ENCODE results near the gene ARHGEF9. TPM values are rescaled to one million over a fixed set of nuclear protein-coding genes. Genes with fewer than 3 reads are reported as not detected.
"Not testable (repeated sequence)": the region's sequence is repeated elsewhere in the genome, so short reads cannot be mapped to it uniquely, and the experiment has no call there.

ARHGEF9 gene
- 10.9 TPM for polyA plus RNA-seq (2013, experiment 1 of 2; ENCODE audit: insufficient read length)
- 12.2 TPM for polyA plus RNA-seq (2013, experiment 2 of 2; ENCODE audit: insufficient read length)

DNA sequence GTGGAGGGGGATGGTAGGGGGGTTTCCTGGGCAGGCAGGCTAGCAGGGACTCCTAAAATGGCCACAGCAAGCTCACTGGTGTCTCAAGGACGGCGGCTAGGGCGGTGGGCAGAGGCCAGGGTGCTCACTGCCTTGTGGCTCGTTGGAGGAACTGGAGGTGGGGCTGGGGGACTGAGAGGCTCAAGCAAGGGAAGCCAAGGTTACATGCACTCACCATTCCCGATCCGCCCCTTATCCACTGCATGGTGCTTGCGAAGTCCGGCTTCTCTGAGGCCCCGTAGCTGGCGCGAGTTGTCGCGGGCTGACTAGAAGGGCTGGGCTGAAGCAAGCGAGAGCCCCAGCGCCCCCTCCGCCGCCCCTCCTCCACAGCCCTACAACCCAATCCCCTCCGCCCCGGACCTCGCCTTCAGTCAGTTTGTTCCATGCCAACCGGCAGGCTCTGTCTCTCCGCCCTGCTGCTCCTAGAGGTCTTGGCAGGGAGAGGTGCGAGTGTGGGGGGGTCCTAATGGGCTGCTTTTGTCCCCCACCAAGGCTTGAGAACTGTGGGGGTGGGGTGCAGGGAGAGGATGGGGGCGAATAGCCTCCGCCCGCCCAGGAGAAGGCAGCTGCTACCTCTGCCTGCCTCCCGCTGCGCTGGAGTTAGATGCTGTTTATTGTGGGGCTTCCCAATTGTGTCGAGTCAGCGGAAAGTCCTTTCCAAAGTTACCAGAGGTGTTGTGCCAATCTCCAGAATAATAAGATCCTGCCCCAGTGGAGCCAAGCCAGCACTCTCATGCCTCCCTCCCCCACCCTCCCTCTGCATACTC, at the start of gene ARHGEF9:
Gene ARHGEF9, minus strand, starts transcription at position 313 of the 806 bp plus-strand sequence. Its CDS starts 69 bp downstream, at position 244.
- peak; percentile 20 for DNase-seq

DNA sequence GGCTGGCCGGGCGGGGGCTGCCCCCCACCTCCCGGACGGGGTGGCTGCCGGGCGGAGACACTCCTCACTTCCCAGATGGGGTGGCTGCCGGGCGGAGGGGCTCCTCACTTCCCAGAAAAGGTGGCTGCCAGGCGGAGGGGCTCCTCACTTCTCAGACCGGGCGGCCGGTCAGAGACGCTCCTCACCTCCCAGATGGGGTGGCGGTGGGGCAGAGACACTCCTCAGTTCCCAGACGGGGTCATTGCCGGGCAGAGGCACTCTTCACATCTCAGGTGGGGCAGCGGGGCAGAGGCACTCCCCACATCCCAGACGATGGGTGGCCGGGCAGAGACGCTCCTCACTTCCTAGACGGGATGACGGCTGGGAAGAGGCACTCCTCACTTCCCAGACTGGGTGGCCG, 40.4 kb upstream of the ARHGEF9 start:
- DNase-seq: not testable (repeated sequence)

DNA sequence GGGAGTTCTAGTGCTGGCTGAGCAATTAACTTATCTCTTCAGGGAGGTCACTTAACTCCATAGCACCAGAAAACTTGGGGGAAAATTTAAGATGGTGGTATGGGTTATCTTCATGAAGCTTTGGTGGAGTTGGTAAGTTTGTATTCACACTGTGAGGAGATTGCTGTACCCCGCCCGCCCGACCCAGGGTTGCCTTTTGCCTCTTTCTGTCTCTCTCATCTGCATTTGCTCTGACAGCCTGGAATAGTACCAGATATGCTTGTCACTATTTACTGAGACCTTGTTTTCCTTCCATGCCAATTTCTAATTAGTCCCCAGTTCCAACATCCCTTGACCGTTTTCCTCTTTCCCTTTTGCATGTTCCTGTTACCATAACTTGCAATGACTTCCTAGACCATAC, 33.1 kb upstream of the ARHGEF9 start:
- DNase-seq: no peak

DNA sequence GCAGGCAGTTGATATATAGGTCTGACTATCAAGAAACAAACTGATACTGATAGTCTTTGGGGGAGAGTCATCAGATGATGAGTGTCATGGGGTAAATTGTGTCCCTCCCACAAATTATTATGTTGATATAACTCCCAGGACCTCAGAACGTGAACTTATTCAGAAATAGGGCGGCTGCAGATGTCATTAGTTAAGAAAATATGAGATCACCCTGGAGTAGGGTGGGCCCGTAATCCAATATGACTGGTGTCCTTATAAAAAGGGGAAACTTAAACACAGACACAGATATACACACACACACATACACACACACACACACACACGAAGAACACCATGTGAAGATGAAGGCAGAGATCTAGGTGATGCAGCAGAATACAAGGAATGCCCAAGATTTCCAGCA, 32.7 kb upstream of the ARHGEF9 start:
- DNase-seq: no peak

DNA sequence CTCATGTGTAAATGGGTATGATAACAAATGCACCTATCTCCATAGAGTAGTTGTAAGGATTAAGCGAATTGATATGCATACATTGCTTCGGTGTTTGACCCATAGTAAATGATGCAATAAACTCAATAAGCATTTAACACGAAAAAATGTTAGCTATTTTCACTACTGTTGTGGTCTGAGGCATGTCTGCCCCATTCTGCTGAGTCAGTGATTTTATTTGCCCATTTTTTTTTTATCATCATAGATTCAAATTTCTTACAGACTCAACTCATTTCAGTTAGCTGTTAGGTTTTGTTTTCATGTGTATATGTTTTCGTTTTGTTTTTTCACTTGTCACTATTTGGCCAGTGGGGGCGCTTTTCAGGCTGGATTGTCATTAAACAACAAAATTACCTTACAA, 27.8 kb upstream of the ARHGEF9 start:
- no peak for DNase-seq

DNA sequence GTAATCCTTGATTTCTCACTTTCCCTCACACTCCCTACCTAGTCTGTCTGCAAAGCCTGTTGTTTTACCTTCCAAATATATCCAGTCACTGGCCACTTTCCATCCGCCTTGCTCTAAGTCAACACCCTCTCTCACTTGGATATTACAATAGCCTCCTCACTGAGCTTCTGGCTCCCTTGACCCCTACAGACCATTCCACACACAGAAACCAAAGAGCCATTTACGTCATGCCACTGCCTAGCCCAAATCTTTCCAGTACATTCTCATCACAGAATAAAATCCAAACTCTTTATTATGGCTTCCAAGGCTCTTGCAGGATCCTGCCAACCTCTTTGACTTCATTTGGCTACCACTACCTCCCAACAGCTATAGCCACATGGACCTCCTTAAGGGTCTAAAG, 25.7 kb upstream of the ARHGEF9 start:
- DNase-seq: no peak

DNA sequence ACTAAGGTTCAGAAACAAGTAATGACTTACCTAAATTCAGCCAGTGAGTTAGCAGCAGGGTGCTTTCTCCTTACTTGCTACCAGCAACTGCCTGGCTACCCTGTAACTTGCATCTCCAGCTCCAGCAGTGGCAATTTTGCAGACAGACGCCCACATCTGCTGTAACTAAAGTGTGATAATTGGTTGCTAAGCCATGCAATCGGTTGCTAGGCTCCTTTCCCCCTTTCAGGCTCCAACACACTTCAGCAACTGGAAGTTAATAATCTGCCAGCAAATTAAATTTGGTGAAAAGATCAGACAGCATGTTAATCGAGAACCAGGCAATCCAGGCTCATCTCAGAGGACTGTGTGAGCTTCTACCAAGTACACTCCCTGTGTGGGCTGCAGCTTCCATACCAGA, 24.2 kb upstream of the ARHGEF9 start:
- DNase-seq: no peak

DNA sequence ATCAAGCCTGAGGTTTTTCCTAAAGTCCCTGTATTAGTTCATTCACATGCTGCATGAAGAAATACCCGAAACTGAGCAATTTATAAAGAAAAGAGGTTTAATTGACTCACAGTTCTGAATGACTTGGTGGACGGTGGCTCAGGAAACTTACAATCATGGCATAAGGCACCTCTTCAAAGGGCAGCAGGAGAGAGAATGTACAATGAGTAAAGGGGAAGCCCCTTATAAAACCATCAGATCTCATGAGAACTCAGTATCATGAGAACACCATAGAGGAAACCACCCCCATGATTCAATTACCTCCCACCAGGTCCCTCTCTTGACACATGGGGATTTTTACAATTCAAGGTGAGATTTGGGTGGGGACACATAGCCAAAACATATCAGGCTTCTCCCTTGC, 10.4 kb upstream of the ARHGEF9 start:
- not testable (repeated sequence) for DNase-seq

DNA sequence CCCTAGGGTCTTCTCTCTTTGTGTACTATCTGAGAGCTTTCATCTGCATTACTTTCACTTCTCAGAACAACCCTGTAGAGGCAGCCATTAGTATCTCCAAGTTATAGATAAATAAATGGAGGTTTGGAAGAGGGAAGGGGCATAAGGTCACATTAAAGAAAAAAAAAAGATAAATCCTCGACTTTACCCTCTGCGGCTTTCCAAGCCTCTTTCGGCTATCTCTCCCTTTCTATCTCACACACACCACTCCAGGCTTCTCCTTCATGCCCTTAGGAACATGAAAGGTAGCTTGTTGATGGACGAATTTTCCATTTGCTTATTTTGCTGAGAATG, 660 bp upstream of the ARHGEF9 start:
- no peak for DNase-seq

DNA sequence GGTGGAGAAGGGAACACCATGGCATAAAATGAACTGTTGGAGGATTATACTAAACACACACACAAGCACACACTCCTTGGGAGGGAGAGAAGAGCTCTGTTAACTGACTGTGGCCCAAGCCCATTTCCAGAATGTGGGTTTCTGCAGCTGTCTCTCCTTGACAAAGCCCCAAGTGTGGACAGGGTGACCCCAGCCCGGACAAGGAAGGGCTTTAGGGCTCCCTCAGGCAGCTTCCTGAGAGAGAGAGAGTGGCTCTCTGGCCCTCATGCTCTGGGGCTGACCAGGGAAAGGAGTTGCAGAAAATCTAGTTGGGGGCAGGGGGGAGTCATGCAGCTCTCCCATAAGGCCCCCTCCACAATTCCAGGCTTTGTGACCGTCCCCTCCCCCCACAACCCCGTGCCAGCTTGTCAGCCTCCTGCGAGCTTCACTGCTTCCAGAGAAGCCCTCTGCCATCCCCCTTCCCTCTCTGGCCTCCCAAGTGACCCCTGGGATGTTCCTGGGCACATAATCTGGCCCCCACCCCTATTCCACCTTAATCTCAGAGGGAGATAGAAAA, 590 bp downstream of the ARHGEF9 start:
- DNase-seq: peak; percentile 0

DNA sequence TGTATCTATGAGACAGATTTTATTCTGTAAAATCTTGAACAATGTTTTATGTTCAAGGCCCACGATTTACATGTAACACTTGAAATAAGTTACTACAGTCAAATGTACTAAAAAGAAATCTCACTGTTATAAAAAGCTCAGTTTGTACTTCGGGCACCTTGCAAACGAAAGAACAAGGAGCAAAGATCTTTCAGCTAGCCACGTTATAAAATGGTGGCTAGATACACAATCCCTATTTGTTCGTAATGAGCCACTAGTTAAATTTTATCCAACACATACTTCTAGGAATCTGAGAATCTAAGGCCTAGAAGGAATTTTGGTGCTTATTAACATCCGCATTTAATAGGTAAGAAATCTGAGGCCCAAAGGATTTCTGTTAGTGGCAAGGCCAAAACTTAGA, 2.5 kb downstream of the ARHGEF9 start:
- DNase-seq: no peak

DNA sequence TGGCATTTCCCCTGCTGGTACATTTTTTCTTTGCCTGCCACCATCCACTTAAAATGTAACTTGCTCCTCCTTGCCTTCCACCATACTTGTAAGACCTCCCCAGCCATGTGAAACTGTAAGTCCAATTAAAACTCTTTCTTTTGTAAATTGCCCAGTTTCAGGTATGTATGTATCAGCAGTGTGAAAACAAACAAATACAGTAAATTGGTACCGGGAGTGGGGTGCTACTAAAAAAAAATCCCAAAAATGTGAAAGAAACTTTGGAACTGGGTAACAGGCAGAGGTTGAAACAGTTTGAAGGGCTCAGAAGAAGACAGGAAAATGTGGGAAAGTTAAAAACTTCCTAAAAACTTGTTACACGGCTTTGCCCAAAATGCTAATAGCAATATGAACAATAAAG, 16.3 kb downstream of the ARHGEF9 start:
- DNase-seq: no peak

DNA sequence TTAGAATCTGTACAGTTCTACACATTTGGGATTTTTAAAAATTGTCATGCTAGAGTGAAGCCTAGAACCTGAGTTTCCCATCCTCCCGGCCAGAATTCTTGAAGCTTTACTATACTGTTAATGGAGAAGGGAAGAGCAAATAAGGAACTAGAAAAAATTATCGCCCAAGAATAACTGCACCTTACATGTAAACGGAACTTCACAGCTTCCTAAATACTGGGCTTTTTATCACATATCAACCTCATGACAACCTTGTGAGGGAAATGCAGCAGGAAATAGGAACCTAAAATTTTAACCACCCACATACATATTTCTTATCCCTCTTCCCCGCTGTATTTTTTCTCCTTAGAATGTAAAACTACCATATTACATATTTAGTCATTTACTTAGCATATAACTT, 19.3 kb downstream of the ARHGEF9 start:
- DNase-seq: no peak

DNA sequence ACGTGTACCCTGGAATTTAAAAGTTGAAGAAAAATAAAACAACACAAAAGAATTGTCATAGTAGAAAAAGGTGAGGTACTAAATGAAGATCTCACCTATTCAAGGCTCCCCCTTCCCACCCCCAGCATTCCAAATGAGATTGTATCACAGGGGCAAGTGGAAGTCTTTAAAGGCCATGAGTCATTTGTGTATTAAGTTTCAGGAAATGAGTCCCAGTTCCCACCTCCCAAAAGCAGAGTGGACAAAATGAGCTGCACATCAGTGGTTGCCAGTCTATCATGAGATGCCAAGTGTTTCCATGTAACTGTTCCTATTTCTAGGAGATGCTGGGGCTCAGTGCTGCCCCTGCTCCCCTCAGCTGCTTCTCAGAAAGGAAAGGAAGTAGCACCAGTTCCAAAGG, 20.1 kb downstream of the ARHGEF9 start:
- DNase-seq: peak; percentile 24

DNA sequence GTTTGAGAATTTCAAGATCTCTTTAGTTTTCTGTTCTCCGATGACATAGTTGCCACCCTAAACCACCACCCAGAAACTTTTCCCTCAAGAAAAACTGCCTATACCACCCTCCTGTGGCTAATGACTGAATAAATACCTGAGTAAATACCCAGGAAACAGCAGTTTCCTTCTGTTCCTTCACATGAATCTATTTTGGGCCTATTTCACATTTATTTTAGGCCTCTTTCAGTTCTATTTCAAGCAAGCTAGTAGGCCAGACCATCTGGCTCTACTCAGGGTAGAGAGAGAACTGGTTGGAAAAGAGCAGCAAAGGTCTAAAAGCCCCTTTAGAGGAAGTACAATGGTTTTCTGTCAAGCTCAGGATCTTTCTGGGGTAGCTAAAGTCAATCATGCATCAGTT, 23.4 kb downstream of the ARHGEF9 start:
- DNase-seq: no peak

DNA sequence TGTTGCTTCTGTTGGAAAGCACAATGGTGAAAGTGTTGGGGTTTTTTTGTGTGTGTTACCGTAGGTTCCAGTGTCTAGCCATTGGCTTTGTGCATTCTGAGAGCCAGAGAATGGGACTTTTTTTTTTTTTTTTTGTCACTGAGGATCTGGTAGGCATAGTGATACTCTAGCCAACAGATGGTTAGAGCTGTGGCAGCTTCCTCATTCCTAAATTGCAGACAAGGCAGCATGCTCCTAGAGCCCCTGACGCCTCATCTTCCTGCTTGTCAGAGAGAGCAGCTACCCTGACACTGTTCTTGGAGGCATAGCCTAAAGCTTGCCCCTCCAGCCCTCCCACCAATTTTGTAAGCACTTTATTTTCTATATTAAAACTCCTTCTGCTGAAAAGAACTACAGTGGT, 27.0 kb downstream of the ARHGEF9 start:
- no peak for DNase-seq

DNA sequence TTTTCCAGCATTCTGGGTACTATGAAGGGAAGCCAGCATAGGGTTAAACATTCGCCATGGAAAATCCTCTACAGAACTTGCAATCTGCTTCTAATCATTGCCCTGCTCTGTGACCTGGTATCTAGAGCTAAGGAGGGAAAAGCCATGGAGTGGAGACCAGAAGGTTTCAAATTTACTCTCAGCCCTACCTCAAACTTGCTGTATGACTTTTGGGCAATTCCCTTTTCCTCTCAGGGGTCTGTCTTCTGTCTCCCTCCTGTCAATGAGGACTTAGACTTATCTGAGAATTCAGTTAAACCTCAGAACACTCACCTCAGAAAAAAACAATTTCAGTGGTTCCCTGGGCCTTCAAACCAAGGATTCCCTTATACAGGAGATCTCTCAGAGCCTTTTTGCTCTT, 29.1 kb downstream of the ARHGEF9 start:
- DNase-seq: no peak

DNA sequence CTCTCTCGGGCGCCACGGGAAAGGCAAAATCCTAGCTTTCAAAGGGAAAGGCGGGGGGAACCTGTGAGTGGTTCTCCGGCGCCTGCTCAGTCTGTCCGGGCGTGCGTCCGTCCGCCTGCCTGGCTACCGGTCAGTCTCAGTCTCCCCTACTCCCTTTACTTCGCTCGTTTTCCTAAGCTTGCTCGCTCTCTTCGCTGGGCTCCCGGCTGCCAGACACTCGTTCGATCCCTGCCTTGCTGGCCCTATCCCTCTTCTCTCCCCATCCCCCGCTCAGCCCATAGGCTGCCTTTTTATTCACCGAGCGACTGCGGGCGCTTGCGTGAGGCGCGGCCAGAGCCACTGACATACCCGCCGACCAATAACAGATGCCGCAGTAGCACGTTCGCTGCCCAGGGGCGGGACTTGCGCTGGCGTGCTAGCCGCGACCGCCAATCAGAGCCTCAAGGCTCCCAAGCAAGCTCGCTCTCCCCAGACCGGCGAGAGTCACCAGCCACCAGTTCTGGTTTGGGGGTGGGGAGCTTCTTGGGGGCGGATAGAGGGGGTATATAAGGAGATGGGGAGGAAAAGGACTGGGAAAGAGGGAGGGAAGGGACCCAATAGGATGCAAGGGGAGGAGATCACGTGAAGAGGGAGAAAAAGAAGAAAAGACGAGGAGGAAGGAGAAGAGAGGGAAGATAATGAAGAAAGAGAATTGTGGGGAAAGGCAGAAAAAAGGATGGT, 30.0 kb downstream of the ARHGEF9 start:
- peak; percentile 96 for DNase-seq

DNA sequence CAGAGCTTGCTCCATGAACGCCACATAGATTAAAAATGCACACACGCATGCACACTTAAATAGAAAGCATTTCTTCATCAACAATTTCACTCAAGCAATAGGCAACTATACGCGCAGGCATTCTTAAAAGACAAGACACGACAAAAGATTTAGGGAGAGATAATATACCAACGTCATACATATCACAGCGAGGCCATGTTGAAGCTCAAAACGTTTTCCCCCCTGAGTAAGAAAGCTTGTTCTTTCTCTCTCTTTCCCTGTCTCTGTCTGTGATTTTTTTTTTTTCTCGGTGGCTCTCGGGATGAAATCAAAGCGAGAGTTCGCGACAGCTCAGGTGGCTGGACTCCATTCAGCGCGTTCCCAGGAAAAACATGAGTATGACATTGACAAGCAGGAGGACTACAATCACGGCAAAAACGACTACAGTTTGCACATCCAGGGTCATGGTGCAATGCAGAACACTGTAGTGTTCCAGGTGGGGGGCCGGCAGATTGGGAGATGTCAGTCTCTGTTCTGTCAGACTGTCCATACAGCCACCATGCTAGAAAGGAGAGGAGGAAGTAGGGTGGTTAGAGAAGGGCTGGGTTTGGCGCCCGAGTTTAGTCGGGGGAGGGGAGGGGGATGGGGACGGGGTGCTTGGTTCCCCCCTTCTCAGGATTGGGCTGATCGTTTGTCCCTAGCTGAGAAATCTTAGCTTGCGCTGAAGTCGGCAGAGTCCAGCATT, 30.7 kb downstream of the ARHGEF9 start:
- no peak for DNase-seq

DNA sequence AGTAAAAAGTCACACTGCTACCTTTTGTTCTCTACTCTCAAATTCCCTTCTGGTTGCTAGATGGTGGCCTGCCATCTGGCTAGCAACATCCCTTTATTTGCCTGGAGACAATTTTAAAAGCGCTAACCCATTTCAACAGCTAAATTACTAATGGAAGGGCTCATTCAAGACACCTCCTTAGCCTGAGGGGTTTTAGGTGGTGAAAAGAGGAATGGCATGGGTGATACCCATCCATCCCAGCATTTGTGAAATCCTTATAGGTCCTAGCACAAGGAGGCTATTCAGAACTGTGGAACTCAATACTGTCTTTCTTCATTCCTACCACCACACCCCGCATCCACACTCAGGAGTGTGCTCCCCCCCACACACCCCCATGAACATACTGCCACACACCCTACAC, 33.5 kb downstream of the ARHGEF9 start:
- no peak for DNase-seq

DNA sequence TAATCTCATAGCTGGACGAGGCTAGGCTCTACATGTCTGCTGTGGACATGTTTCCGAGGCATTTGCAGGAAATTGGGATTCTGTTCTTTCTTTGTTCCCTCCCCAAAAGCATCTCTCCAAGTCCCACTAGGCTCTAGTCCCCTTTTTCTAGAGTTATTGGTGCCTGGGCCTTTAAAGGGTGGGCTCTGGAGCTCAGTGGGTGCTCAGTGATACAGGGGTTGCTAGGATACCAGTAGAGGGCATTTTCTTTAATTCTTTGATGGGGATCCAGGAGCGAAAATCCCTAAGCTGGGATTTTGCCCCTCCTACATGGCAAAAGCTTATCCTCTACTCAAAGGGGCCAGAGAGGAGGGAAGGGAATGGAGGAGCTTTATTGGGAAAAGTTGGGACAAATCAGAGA, 34.2 kb downstream of the ARHGEF9 start:
- no peak for DNase-seq

DNA sequence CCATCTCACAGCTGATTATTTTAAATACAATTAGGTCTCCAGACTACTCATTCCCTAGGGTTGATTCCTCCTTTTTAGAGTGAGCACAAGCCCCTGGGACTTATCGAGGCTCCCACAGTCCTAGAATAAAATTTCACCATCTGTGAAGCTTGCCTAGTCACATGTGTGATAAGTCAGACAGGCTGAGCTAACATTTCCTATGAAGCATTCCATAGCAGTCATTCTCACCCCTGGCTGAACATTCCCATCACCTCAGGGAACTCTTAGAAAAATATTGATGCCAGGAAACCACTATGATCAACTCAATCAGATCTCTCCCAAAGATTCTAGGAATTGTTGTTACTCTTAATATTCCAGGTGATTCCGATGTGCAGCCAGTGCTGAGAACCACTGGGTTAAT, 37.7 kb downstream of the ARHGEF9 start:
- peak; percentile 68 for DNase-seq

DNA sequence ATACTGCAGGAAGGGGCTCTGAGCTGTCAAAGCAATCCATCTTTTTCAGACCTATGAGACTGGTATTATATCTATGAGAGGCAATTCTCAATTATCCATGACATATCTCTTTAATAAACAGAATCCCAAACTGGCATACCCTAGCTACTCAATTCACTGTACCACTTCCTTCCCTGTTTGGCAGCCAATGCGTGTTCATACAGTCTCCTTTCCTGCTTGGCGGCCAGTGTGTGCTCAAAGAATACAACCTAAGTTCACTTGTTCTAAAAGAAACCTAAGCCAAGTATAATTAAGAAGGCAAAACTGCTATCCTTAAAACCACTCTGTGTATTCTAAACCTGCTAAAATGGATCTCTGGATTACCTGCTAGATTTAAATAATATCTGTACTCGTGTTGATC, 38.3 kb downstream of the ARHGEF9 start:
- no peak for DNase-seq
